NCI-H2196 treated with DMSO at 0.1 percent for 48 hours (cell line): ENCODE data around the gene NAA15.
"Not testable (repeated sequence)": the region's sequence is repeated elsewhere in the genome, so short reads cannot be mapped to it uniquely, and the experiment has no call there.

Source experiments
- DNase-seq: peaks from one replicate; lab custom pipeline; 2025; ENCODE audit not compliant: unreplicated experiment; lab: John Stamatoyannopoulos, UW

The NAA15 gene

GRCh38 chr4:139337612-139338011 is 36.3 kb downstream of the NAA15 start:
- DNase-seq = no peak

GRCh38 chr4:139361301-139361700 is 60.0 kb downstream of the NAA15 start:
- DNase-seq = no peak

- no peak for DNase-seq
Observed at GRCh38 chr4:139367421-139368090, 66.3 kb downstream of the NAA15 start.

- DNase-seq = no peak
Observed at GRCh38 chr4:139368998-139369397, 67.7 kb downstream of the NAA15 start.

- DNase-seq = no peak
Observed at GRCh38 chr4:139374251-139374650, 72.9 kb downstream of the NAA15 start.

- DNase-seq = no peak
Observed at GRCh38 chr4:139386421-139386820, 85.1 kb downstream of the NAA15 start.

- DNase-seq = no peak
Observed at GRCh38 chr4:139389102-139389501, 87.8 kb downstream of the NAA15 start.

- DNase-seq = no peak
Observed at GRCh38 chr4:139389991-139390390, 88.7 kb downstream of the NAA15 start.

- no peak for DNase-seq
Observed at GRCh38 chr4:139391731-139392130, 90.4 kb downstream of the NAA15 start.

GRCh38 chr4:139392797-139393196 is 91.5 kb downstream of the NAA15 start:
- DNase-seq = no peak

GRCh38 chr4:139401368-139401767 is 100.1 kb downstream of the NAA15 start:
- DNase-seq = no peak

GRCh38 chr4:139402436-139402835 is 101.1 kb downstream of the NAA15 start:
- DNase-seq = no peak

- DNase-seq = no peak
Observed at GRCh38 chr4:139403462-139403861, 102.2 kb downstream of the NAA15 start.

- DNase-seq = no peak
Observed at GRCh38 chr4:139410312-139410711, 109.0 kb downstream of the NAA15 start.

- DNase-seq = not testable (repeated sequence)
Observed at GRCh38 chr4:139414671-139415210, 113.4 kb downstream of the NAA15 start.

- no peak for DNase-seq
Observed at GRCh38 chr4:139416073-139416673, 114.9 kb downstream of the NAA15 start.

- no peak for DNase-seq
Observed at GRCh38 chr4:139419388-139419914, 118.1 kb downstream of the NAA15 start.

- no peak for DNase-seq
Observed at GRCh38 chr4:139420652-139421051, 119.3 kb downstream of the NAA15 start.

GRCh38 chr4:139436122-139436521 is 134.8 kb downstream of the NAA15 start:
- no peak for DNase-seq

GRCh38 chr4:139438141-139438540 is 136.8 kb downstream of the NAA15 start:
- DNase-seq = no peak

GRCh38 chr4:139441029-139441428 is 139.7 kb downstream of the NAA15 start:
- no peak for DNase-seq

GRCh38 chr4:139443661-139444060 is 142.4 kb downstream of the NAA15 start:
- no peak for DNase-seq
